AG20443 (cell line): ENCODE data around the gene LRRC55.

ENCODE experiments used
- DNase-seq: peaks from one replicate; pipeline ENCODE4 v3.0.0; 2012; ENCODE audit warnings: low spot score, mixed read lengths

Gene LRRC55

DNA sequence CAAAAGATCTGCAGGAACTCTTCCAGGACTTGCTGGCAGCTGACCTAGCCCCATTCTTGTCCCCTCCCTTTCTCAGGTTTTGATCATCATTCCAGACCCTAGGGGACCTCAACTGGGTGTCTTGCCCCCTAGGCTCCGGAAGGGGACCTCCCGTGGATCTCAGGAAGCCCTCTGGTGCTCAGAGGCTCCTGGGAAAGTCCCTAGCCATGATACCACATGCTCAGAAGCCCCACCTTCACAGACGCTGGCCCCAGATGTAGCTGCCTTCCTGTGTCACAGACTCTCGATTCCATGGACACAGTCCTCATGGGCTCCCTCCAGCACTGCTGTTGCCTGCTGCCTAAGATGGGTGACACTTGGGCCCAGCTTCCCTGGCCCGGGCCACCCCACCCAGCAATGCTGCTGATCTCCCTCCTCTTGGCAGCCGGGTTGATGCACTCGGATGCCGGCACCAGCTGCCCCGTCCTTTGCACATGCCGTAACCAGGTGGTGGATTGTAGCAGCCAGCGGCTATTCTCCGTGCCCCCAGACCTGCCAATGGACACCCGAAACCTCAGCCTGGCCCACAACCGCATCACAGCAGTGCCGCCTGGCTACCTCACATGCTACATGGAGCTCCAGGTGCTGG is at the start of gene LRRC55:
Gene LRRC55 (plus strand): TSS at position 276 of the 628 bp plus-strand sequence. CDS start 70 bp downstream, at position 346.
- DNase-seq, result no peak

- no peak for DNase-seq
These were observed 48.3 kb upstream of the LRRC55 start for GRCh38 chr11:57133366-57134038.

DNA sequence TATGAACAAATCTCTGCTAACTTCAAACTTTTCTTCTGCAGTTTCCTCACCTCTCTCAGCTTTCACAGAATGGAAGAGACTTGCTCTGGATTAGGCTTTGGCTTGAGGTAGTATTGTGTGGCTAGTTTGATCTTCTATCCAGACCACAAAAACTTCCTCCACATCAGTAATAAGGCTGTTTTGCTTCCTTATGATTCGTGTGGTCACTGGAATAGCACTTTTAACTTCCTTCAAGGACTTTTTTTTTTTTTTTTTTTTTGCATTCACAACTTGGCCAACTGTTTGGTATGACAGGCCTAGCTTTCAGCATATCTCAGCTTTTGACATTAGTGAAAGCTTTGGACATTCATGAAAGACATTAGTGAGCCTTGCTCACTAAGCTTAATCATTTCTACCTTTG is 47.5 kb upstream of the LRRC55 start:
- no peak for DNase-seq

- DNase-seq, result no peak
These were observed 46.6 kb upstream of the LRRC55 start for GRCh38 chr11:57135020-57135751.

GRCh38 chr11:57140568-57140967 is 41.2 kb upstream of the LRRC55 start:
- DNase-seq, result no peak

DNA sequence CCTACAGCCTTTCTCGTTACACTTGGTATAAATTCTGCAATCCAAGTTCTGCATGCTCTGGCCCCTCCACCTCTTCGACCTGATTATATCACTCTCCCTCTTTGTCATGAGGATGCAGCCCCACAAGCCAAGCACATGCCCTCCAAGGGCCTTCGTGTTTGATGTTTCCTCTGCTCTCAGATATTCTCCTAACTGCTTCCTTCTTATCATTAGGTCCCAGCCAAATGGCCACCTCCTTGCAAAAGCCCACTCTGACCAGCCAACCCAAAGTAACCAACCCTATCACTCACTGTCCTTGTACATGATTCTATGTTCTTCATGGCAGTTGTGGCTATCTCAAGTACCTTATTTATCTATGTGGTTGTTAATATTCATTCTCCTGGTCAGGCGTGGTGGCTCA is 38.3 kb upstream of the LRRC55 start:
- no peak for DNase-seq

- DNase-seq, result no peak
These were observed 37.7 kb upstream of the LRRC55 start for GRCh38 chr11:57144075-57144474.

GRCh38 chr11:57144531-57145320 is 37.0 kb upstream of the LRRC55 start:
- DNase-seq, result no peak

DNA sequence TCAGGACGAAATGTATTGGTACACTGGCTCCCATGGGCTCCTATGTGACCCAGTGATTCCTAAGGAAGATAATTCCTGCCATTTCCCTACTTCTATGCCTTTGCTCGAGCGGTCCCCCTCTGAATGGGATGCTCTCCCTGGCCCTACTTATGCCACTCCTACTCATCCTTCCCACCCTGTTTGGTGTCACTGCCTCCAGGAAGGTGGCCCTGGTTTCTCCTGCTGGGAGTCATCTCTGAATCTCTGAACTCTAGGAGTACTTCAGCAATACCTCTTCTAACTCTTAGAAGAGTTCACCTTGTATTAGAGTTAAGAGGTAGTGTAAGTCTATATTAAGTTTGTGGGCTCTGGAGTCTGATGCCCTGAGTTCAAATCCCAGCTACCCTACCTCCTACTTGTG is 35.5 kb upstream of the LRRC55 start:
- no peak for DNase-seq

- DNase-seq, result no peak
These were observed 33.1 kb upstream of the LRRC55 start for GRCh38 chr11:57148621-57149020.

DNA sequence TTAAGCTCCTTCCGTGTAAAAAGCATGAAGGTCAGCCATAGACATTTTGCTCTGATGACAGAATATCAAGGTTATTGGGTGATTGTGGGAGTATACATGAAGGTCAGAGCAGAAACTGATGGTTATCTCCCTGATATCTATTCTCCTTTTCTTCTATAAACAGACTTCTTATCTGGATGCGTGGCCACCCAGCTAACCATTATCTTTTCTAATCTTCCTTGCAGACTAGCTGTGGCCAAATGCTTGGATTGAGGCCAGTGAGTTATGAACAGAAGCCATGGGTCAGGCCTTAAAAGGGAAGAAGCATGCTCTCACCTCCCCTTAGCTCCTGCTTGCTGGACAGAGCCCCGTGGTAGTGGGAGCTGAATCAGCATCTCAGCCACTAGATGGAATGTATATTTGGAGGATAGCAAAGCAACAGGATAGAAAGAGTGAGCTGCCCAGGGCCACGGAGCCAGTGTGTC is 31.3 kb upstream of the LRRC55 start:
- no peak for DNase-seq

DNA sequence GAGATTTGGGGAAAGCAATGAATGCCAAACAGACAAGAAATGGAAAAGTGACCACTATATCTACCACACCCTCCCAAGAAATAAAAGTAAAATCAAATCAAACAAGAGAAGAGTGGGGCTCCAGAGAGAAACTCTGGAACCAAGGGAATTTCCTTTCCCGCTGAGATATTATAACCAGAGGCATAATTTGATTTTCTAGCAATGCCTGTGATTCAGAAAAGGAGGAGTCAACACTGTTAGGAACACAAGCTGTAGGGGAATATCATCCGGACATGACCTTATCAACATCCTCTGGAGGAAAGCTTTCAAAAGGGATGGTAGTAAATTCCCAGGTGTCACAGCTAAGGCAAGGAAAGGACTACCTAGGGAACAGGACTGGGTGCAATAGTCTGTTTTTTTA is 29.6 kb upstream of the LRRC55 start:
- no peak for DNase-seq

DNA sequence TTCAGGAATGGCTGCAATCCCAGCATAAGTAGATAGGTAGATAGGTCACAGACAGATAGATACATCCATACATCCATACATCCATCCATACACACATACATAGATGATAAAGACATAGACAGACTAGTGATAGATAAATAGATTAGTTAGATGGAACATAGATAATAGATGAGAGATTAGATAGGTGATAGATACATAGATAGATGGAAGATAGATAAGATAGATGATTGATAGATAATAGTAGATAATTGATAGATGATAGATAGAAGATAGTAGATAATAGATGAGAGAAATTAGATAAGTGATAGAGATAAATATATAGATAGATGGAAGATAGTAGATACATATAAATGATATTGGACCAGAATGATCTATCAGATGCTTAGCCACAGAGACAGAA is 28.3 kb upstream of the LRRC55 start:
- DNase-seq, result no peak

GRCh38 chr11:57154739-57155138 is 27.0 kb upstream of the LRRC55 start:
- no peak for DNase-seq

GRCh38 chr11:57155400-57155799 is 26.4 kb upstream of the LRRC55 start:
- DNase-seq, result no peak

DNA sequence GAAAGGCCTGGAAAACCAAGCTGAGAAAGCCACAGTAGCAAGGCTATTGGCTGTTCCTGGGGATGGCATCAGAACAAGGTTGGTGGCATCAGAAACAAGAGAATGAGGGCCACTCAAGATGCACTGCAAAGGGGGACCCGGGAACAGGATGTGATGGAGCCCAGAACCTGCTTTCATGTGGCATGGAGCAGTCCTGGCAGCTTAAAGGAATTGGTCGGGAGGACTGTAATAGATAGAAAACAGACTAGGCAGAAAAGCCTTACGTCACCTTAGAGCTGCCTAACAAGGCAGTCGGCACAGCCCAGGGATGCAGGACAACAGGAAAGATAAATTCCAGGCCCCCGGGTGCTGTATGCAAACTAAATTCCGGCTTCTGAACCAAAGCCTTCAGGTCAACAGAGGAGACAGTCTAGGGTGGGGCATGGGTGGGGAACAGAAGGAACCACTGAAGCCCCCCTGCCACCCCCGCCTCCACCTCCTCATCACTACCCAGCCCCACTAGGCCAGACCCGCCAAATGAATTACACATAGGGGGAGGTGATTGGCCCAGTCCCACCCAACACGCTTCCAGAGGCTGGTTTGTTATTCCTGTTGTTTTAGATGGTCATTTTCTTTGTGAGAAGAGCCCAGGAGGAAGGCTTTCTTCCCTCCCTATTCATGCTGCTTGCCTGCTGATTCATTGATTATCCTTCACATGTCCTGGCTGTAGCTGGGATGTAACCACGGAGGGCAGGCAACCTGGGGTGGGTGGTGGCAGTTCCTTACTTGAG is 25.7 kb upstream of the LRRC55 start:
- DNase-seq, result no peak

GRCh38 chr11:57156928-57157327 is 24.8 kb upstream of the LRRC55 start:
- DNase-seq, result no peak

- no peak for DNase-seq
These were observed 24.1 kb upstream of the LRRC55 start for GRCh38 chr11:57157624-57158023.

- DNase-seq, result no peak
These were observed 23.6 kb upstream of the LRRC55 start for GRCh38 chr11:57158180-57158579.

DNA sequence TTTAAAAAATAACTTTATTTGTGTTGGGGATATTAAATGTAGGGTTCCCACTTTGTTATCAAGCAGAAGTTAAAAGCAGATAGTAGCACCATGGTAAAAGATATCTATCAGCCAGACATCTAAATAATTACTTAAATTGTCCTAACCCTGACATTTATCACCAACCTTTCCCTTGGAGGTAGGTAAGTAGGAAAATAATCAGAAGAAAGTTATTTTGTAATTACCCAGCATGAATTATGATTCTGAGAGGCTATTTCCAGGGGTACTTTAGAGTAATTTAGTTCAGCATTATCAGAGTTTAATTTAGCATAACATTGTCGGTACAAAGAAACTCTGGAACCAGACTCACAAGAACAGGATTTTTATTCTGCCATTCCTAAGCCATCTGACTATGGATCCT is 23.2 kb upstream of the LRRC55 start:
- DNase-seq, result no peak

DNA sequence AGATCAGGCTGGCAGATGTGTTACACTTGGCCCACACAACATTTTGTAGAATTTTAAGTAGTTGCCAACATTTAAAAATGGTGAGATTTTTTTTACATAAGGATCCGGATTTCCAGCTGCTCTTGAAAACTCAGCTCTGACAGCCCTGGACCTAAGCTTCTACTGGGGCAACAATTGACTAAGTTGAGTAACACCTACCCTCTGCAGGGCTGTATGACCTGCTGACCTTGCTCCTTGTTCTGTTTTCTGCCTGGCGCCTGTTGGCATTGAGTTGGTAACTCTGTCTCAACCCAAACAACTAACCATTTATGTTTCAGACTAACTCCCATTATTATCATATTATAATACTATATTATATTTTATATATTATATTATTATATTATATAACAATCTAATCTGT is 21.1 kb upstream of the LRRC55 start:
- no peak for DNase-seq

DNA sequence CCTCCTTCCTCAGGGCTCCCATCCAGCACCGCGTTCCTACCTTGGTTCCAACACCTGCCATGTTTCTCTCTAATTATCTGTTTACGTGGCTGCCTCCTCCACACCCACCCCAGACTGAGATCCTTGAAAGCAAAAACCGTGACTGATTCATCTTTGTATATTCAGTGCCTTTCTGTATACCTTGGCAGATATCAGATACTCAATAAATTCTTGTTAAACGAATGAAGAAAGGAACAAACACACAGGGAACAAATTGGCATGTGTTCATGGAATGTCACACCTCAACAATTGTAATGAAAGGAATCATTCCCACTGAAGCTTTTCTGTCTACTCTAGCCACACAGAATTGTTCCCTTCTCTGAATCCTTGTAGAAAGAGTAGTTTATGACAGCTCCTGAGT is 20.4 kb upstream of the LRRC55 start:
- DNase-seq, result no peak
